Measurements from ENCODE around the gene GREB1L. TPM values are rescaled to one million over a fixed set of nuclear protein-coding genes. Genes with fewer than 3 reads are reported as not detected.
"Not testable (repeated sequence)": the region's sequence is repeated elsewhere in the genome, so short reads cannot be mapped to it uniquely, and the experiment has no call there.

GREB1L gene
- total RNA-seq, 6 experiments from 2014 or later, result 3.1 to 7.9 (median 5.7) TPM

DNA sequence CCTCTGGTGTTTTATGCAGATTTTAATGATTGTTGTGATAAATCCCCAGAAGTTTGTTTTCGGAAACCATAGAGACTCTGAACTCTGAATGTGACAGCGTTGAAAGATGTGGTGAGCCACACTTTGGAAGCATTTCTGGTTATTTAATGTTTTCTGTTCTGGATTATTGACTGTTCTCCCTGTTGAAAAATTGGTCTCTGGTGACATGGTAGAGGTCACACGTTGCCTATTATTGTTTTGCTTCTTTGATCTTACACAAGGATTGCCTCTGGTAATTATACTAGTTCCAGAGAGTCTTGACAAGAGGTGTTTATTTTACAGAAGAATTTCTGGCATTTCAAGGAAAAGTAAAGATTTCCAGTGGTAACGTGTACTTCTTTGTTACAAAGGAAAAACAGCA, 127.1 kb downstream of the GREB1L start:
- H3K27ac ChIP-seq, result no peak overlapping the region
- intact Hi-C loops (cut with DNase I), result no loop called here
- no peak overlapping the region for H3K4me3 ChIP-seq
- no peaks in the 10 kb centered on the region for H3K9me3 ChIP-seq
- TF ChIP-seq, protein P1, sequence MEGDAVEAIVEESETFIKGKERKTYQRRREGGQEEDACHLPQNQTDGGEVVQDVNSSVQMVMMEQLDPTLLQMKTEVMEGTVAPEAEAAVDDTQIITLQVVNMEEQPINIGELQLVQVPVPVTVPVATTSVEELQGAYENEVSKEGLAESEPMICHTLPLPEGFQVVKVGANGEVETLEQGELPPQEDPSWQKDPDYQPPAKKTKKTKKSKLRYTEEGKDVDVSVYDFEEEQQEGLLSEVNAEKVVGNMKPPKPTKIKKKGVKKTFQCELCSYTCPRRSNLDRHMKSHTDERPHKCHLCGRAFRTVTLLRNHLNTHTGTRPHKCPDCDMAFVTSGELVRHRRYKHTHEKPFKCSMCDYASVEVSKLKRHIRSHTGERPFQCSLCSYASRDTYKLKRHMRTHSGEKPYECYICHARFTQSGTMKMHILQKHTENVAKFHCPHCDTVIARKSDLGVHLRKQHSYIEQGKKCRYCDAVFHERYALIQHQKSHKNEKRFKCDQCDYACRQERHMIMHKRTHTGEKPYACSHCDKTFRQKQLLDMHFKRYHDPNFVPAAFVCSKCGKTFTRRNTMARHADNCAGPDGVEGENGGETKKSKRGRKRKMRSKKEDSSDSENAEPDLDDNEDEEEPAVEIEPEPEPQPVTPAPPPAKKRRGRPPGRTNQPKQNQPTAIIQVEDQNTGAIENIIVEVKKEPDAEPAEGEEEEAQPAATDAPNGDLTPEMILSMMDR (IDR thresholded peaks at IDR 0.05), result no peak
- no peak for TF ChIP-seq POLR2A (IDR thresholded peaks at IDR 0.05)
- H3K27me3 ChIP-seq, result no peaks in the 10 kb centered on the region
- ATAC-seq (peak in 2 of 4 donors; percentile 49 to 64), DNase-seq (no peak)
- 54% methylated on average over 4 of the region's 4 CpGs for WGBS (ENCODE audit: insufficient coverage, low coverage, low lambda C conversion rate, missing lambda C conversion rate)
- H3K4me1 ChIP-seq, result no peaks in the 10 kb centered on the region
- H3K36me3 ChIP-seq, result no peaks in the 10 kb centered on the region

DNA sequence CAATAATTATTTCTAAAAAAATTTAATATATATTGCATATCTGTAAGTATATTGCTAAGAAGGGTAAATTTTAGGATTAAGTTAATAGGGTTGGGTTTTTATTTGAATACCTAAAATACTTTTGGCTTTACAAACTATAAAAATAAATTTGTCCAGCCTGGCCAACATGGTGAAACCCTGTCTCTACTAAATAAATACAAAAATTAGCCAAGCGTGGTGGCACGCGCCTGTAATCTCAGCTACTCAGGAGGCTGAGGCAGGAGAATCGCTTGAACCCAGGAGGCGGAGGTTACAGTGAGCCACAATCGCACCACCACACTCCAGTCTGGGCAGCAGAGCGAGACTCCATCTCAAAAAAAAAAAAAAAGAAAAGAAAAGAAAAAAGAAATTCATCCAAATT, 127.6 kb downstream of the GREB1L start:
- not testable (repeated sequence) for H3K27me3 ChIP-seq

DNA sequence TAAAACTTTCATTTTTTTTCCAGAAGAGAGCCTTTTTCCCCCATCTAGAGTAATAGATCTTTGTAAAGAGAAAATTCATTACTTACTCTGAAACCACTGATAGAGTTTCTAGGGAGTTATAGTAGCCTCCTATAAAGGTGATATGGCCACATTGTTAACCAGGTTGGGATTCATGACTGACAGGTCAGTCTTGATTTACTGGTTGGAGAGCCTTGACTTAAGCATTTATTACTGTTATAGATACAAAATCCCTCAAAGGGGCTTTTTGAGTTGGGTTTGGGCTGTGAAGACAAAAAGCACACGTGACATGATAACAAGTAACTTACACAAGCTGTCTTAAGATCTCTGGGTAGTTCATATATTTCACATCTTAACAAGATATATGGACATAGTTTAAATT, 141.0 kb downstream of the GREB1L start:
- ATAC-seq, result no peak
- 93% methylated on average over 1 of the region's 1 CpG for WGBS (ENCODE audit: insufficient coverage, low coverage, low lambda C conversion rate, missing lambda C conversion rate)

More for the DNA sequence above, 127.6 kb downstream of the GREB1L start:
- H3K9me3 ChIP-seq; H3K27ac ChIP-seq; ATAC-seq; H3K4me3 ChIP-seq; H3K36me3 ChIP-seq; H3K4me1 ChIP-seq; DNase-seq; intact Hi-C loops (cut with DNase I): not testable (repeated sequence)
- 90% methylated on average over 7 of the region's 7 CpGs for WGBS (ENCODE audit: insufficient coverage, low coverage, low lambda C conversion rate, missing lambda C conversion rate)

DNA sequence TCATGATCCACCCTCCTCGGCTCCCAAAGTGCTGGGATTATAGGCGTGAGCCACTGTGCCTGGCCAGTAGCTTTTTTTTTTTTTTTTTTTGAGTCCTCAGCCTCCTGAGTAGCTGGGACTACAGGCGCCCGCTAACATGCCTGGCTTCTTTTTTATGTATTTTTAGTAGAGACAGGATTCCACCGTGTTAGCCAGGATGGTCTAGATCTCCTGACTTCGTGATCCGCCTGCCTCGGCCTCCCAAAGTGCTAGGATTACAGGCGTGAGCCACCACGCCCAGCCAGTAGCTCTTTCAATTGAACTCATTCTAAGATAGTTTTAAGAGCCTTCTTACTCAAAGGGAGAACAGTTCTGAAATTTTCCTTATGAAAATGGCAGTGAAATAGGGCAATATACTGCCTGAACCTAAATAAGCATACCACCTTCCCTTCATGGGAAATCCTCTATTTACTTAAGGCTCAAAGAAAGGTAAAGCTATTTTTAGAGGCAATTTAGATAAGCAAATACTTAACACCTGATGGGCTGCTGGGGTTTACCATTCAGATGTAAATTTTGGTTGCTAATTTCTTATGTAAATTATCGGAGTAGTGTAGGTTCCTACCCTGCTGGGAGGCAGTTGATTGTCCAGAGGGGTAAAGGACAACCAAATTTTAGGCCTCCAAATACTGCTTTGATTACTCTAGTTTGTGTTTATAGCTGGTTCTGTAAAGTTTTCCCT, 144.7 kb downstream of the GREB1L start:
- intact Hi-C loops (cut with DNase I), result no loop called here
- H3K36me3 ChIP-seq, result no peaks in the 10 kb centered on the region
- DNase-seq, result no peak

More for the DNA sequence above, 141.0 kb downstream of the GREB1L start:
- no peaks in the 10 kb centered on the region for H3K4me1 ChIP-seq
- no peaks in the 10 kb centered on the region for H3K9me3 ChIP-seq
- DNase-seq, result no peak
- intact Hi-C loops (cut with DNase I), result no loop called here
- H3K36me3 ChIP-seq, result no peaks in the 10 kb centered on the region
- H3K27ac ChIP-seq, result no peak overlapping the region
- no peak overlapping the region for H3K4me3 ChIP-seq
- no peak for TF ChIP-seq POLR2A (IDR thresholded peaks at IDR 0.05)
- TF ChIP-seq, protein P1 (IDR thresholded peaks at IDR 0.05), result no peak
- no peaks in the 10 kb centered on the region for H3K27me3 ChIP-seq

DNA sequence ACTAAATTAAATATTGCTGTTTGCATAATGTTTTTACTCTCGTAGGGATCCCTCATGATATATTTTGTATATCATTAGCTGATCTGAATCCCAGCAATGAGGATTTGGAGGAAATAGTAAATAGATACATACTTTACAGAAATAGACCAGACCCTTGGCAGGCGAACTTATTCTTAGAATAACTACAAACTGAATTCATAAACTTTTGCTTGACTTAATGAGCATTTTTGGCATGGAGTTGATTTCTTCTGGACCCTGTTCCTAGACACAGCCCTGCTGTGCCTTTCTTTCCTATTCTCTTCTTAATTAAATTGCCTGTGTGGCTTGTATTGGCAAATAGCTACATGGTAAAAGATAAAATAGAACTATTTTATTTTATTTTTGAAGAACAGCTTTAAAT, 145.9 kb downstream of the GREB1L start:
- DNase-seq (no peak), ATAC-seq (no peak)
- WGBS (ENCODE audit: insufficient coverage, low coverage, low lambda C conversion rate, missing lambda C conversion rate), result 72% methylated on average over 2 of the region's 2 CpGs

More for the DNA sequence above, 144.7 kb downstream of the GREB1L start:
- Histone ChIP-seq H3K4me3 (no peak overlapping the region), H3K27ac (no peak overlapping the region), H3K4me1 (no peaks in the 10 kb centered on the region), H3K9me3 (no peaks in the 10 kb centered on the region), H3K27me3 (no peaks in the 10 kb centered on the region)
- 79% methylated on average over 7 of the region's 11 CpGs for WGBS (ENCODE audit: insufficient coverage, low coverage, low lambda C conversion rate, missing lambda C conversion rate)
- TF ChIP-seq, protein P1 (IDR thresholded peaks at IDR 0.05), result no peak
- TF ChIP-seq POLR2A (IDR thresholded peaks at IDR 0.05), result no peak
- ATAC-seq, result no peak

More for the DNA sequence above, 145.9 kb downstream of the GREB1L start:
- no peaks in the 10 kb centered on the region for H3K27me3 ChIP-seq
- no peaks in the 10 kb centered on the region for H3K9me3 ChIP-seq
- no peaks in the 10 kb centered on the region for H3K4me1 ChIP-seq
- H3K27ac ChIP-seq, result no peak overlapping the region
- intact Hi-C loops (cut with DNase I), result no loop called here
- TF ChIP-seq, protein P1 (IDR thresholded peaks at IDR 0.05), result no peak
- no peak for TF ChIP-seq POLR2A (IDR thresholded peaks at IDR 0.05)
- H3K36me3 ChIP-seq, result no peaks in the 10 kb centered on the region
- no peak overlapping the region for H3K4me3 ChIP-seq

All from right lobe of liver (tissue), 6 donors.